GM12878 (cell line): ENCODE results near the gene APEX1. TPM values are rescaled to one million over a fixed set of nuclear protein-coding genes. Genes with fewer than 3 reads are reported as not detected.

Experiments
- CBX5 ChIP-seq: sonication (generic); IDR thresholded peaks from 2 replicates; pipeline ENCODE4 v1.6.1; 2016; ENCODE audit warnings: low read depth, moderate library complexity, mild to moderate bottlenecking, inconsistent platforms
- GABPA ChIP-seq: IDR thresholded peaks from 2 replicates; pipeline ENCODE4 v1.6.1; 2014; ENCODE audit warnings: antibody characterized with exemption, low read depth, mild to moderate bottlenecking, inconsistent platforms
- HDGF ChIP-seq: fragments of 450-650 bp; IDR thresholded peaks from 2 replicates; pipeline ENCODE4 v1.6.1; 2016; ENCODE audit warnings: antibody characterized with exemption
- IKZF1 ChIP-seq: fragments of 450-650 bp; conservative IDR thresholded peaks from 2 replicates; pipeline ENCODE4 v1.6.1; 2017; ENCODE audit warnings: antibody characterized with exemption, mild to moderate bottlenecking
- NR2C1 ChIP-seq: fragments of 450-650 bp; IDR thresholded peaks from 2 replicates; pipeline ENCODE4 v1.6.1; 2017; ENCODE audit warnings: antibody characterized with exemption, mild to moderate bottlenecking, moderate library complexity
- POLR2A ChIP-seq: IDR thresholded peaks from 2 replicates; pipeline ENCODE4 v1.6.1; 2011; ENCODE audit warnings: low read depth, mild to moderate bottlenecking, low read length
- RAD51 ChIP-seq: fragments of 450-650 bp; IDR thresholded peaks from 2 replicates; pipeline ENCODE4 v1.6.1; 2016; ENCODE audit warnings: moderate library complexity, mild to moderate bottlenecking, inconsistent platforms
- SMC3 ChIP-seq: IDR thresholded peaks from 2 replicates; pipeline ENCODE4 v1.6.1; 2011; ENCODE audit warnings: low read length, improper control_type of control experiment, borderline replicate concordance
- SP1 ChIP-seq: IDR thresholded peaks from one replicate; pipeline ENCODE4 v1.6.1; 2011; ENCODE audit warnings: low read depth, low read length
- SRF ChIP-seq, 2 experiments: IDR thresholded peaks; 2 replicates each; pipeline ENCODE4 v1.6.1; 2011; ENCODE audit warnings: low read depth in 2 of 2, low read length in 2 of 2, mild to moderate bottlenecking in 1 of 2, moderate library complexity in 1 of 2
- STAT1 ChIP-seq: fragments of 450-650 bp; conservative IDR thresholded peaks from 2 replicates; pipeline ENCODE4 v1.6.1; 2014; ENCODE audit warnings: antibody characterized with exemption, mild to moderate bottlenecking
- SUPT20H ChIP-seq: IDR thresholded peaks from 2 replicates; pipeline ENCODE4 v1.6.1; 2011; ENCODE audit warnings: low read depth, mild to moderate bottlenecking, low read length, moderate library complexity, borderline replicate concordance; ENCODE audit not compliant: control insufficient read depth
- WRNIP1 ChIP-seq: IDR thresholded peaks from 2 replicates; pipeline ENCODE4 v1.6.1; 2011; ENCODE audit warnings: low read depth, low read length, improper control_type of control experiment, borderline replicate concordance
- YY1 ChIP-seq: IDR thresholded peaks from 2 replicates; pipeline ENCODE4 v1.6.1; 2011; ENCODE audit warnings: low read depth, mild to moderate bottlenecking, low read length
- ZNF207 ChIP-seq: fragments of 450-650 bp; IDR thresholded peaks from 2 replicates; pipeline ENCODE4 v1.6.1; 2014; ENCODE audit warnings: antibody characterized with exemption, mild to moderate bottlenecking, borderline replicate concordance
- ZSCAN29 ChIP-seq: fragments of 450-650 bp; IDR thresholded peaks from 2 replicates; pipeline ENCODE4 v1.6.1; 2017; ENCODE audit warnings: mild to moderate bottlenecking, moderate library complexity
- polyA plus RNA-seq, 11 experiments: library from polyadenylated mRNA; depleted of rRNA in 4 of 11; unstranded in 6 of 11; stranded (reverse) in 5 of 11; fragments of >200 nt; fragmentation: Nextera tagmentation in 4 of 11; fragmentation: Illumina TruSeq in 1 of 11; extraction: Ambion mirVana in 4 of 11; extraction: Trizol in 1 of 11; gene quantifications; 1 replicate in 1 of 11; 2 replicates in 10 of 11; pipeline versions ENCODE4 v1.2.1 to v1.2.3, GENCODE V29; 2011 to 2016; ENCODE audit warnings: inconsistent platforms in 2 of 11, missing spikeins in 2 of 11, low read depth in 1 of 11
- total RNA-seq, 4 experiments: library from RNA; depleted of rRNA in 3 of 4; stranded (reverse); fragments of >200 nt in 3 of 4; fragmentation: Illumina TruSeq in 1 of 4; extraction: Trizol in 1 of 4; gene quantifications; 2 replicates each; pipeline versions ENCODE4 v1.2.1 to v1.2.3, GENCODE V29; 2013 to 2021
- TF ChIP-seq, protein P1 (sequence below): fragments of 450-650 bp; IDR thresholded peaks from 2 replicates; pipeline ENCODE4 v1.6.1; 2014; ENCODE audit warnings: mild to moderate bottlenecking
- TF ChIP-seq, protein P2 (sequence below): IDR thresholded peaks from 2 replicates; pipeline ENCODE4 v1.6.1; 2012; ENCODE audit warnings: low read depth, low read length, improper control_type of control experiment
- TF ChIP-seq, protein P3 (sequence below): fragments of 450-650 bp; IDR thresholded peaks from 2 replicates; pipeline ENCODE4 v1.6.1; 2017; ENCODE audit warnings: mild to moderate bottlenecking, moderate library complexity
- TF ChIP-seq, protein P4 (sequence below): IDR thresholded peaks from 2 replicates; pipeline ENCODE4 v1.6.1; 2012; ENCODE audit warnings: low read depth, low read length, improper control_type of control experiment
- TF ChIP-seq, protein P5 (sequence below): fragments of 450-650 bp; IDR thresholded peaks from 2 replicates; pipeline ENCODE4 v1.6.1; 2016; ENCODE audit warnings: mild to moderate bottlenecking
- TF ChIP-seq, protein P6 (sequence below): IDR thresholded peaks from 2 replicates; pipeline ENCODE4 v1.6.1; 2012; ENCODE audit warnings: low read length, inconsistent platforms

Gene APEX1
- total and polyA plus RNA-seq, 10 of the 15 experiments (the other 5 are each of a cell fraction or from before 2014, with no cell fraction given) = 115 to 407 (median 300) TPM

DNA sequence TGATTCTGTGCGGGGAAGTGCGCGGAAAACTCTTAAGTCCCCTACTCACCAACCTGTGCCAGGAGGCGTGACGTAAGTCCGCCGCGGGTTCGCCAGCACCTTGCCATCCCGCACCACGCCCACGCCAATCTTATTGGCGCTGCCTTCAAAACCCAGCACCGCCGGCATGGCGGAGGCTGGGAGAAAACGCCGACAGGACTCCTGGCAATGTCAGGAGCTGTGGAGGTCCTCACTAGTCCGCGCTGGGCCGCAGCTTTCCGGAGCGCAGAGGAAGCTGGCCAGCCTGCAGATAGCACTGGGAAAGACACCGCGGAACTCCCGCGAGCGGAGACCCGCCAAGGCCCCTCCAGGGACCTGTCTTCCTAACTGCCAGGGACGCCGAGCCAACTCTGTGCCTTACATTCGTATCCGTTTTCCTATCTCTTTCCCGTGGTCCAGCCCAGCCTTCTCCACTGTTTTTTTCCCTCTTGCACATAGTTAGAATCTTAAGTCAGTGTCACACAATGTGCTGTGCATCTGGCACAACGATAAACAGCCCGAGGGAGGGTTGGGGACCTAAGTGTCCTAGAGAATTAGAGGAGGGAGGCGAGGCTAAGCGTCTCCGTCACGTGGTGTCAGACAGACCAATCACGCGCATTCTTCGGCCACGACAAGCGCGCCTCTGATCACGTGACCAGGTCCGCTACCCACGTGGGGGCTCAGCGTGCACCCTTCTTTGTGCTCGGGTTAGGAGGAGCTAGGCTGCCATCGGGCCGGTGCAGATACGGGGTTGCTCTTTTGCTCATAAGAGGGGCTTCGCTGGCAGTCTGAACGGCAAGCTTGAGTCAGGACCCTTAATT, at the start of gene APEX1, which contains the start of gene OSGEP (continued):
- TF ChIP-seq, protein P1, sequence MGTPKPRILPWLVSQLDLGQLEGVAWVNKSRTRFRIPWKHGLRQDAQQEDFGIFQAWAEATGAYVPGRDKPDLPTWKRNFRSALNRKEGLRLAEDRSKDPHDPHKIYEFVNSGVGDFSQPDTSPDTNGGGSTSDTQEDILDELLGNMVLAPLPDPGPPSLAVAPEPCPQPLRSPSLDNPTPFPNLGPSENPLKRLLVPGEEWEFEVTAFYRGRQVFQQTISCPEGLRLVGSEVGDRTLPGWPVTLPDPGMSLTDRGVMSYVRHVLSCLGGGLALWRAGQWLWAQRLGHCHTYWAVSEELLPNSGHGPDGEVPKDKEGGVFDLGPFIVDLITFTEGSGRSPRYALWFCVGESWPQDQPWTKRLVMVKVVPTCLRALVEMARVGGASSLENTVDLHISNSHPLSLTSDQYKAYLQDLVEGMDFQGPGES = peak; percentile 89
- no peak for TF ChIP-seq NR2C1
- TF ChIP-seq ZSCAN29 = no peak
- TF ChIP-seq, protein P2, sequence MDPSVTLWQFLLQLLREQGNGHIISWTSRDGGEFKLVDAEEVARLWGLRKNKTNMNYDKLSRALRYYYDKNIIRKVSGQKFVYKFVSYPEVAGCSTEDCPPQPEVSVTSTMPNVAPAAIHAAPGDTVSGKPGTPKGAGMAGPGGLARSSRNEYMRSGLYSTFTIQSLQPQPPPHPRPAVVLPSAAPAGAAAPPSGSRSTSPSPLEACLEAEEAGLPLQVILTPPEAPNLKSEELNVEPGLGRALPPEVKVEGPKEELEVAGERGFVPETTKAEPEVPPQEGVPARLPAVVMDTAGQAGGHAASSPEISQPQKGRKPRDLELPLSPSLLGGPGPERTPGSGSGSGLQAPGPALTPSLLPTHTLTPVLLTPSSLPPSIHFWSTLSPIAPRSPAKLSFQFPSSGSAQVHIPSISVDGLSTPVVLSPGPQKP = no peak
- TF ChIP-seq GABPA = no peak
- no peak; the same call in none of the 2 replicates for TF ChIP-seq ZNF207
- TF ChIP-seq SP1 = peak; percentile 74
- TF ChIP-seq STAT1 = no peak; the same call in 1 of the 2 replicates
- peak; percentile 83 for TF ChIP-seq IKZF1
- TF ChIP-seq, protein P3, sequence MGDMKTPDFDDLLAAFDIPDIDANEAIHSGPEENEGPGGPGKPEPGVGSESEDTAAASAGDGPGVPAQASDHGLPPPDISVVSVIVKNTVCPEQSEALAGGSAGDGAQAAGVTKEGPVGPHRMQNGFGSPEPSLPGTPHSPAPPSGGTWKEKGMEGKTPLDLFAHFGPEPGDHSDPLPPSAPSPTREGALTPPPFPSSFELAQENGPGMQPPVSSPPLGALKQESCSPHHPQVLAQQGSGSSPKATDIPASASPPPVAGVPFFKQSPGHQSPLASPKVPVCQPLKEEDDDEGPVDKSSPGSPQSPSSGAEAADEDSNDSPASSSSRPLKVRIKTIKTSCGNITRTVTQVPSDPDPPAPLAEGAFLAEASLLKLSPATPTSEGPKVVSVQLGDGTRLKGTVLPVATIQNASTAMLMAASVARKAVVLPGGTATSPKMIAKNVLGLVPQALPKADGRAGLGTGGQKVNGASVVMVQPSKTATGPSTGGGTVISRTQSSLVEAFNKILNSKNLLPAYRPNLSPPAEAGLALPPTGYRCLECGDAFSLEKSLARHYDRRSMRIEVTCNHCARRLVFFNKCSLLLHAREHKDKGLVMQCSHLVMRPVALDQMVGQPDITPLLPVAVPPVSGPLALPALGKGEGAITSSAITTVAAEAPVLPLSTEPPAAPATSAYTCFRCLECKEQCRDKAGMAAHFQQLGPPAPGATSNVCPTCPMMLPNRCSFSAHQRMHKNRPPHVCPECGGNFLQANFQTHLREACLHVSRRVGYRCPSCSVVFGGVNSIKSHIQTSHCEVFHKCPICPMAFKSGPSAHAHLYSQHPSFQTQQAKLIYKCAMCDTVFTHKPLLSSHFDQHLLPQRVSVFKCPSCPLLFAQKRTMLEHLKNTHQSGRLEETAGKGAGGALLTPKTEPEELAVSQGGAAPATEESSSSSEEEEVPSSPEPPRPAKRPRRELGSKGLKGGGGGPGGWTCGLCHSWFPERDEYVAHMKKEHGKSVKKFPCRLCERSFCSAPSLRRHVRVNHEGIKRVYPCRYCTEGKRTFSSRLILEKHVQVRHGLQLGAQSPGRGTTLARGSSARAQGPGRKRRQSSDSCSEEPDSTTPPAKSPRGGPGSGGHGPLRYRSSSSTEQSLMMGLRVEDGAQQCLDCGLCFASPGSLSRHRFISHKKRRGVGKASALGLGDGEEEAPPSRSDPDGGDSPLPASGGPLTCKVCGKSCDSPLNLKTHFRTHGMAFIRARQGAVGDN = peak; percentile 71
- TF ChIP-seq, protein P4, sequence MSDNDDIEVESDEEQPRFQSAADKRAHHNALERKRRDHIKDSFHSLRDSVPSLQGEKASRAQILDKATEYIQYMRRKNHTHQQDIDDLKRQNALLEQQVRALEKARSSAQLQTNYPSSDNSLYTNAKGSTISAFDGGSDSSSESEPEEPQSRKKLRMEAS = peak; percentile 99
- peak; percentile 93 for TF ChIP-seq POLR2A
- TF ChIP-seq, protein P5, sequence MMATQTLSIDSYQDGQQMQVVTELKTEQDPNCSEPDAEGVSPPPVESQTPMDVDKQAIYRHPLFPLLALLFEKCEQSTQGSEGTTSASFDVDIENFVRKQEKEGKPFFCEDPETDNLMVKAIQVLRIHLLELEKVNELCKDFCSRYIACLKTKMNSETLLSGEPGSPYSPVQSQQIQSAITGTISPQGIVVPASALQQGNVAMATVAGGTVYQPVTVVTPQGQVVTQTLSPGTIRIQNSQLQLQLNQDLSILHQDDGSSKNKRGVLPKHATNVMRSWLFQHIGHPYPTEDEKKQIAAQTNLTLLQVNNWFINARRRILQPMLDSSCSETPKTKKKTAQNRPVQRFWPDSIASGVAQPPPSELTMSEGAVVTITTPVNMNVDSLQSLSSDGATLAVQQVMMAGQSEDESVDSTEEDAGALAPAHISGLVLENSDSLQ = peak; percentile 68
- TF ChIP-seq, protein P6, sequence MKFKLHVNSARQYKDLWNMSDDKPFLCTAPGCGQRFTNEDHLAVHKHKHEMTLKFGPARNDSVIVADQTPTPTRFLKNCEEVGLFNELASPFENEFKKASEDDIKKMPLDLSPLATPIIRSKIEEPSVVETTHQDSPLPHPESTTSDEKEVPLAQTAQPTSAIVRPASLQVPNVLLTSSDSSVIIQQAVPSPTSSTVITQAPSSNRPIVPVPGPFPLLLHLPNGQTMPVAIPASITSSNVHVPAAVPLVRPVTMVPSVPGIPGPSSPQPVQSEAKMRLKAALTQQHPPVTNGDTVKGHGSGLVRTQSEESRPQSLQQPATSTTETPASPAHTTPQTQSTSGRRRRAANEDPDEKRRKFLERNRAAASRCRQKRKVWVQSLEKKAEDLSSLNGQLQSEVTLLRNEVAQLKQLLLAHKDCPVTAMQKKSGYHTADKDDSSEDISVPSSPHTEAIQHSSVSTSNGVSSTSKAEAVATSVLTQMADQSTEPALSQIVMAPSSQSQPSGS = 0 out of 2 replicates have a peak, but pooled peaks have one; percentile 18
- TF ChIP-seq WRNIP1 = 0 out of 2 replicates have a peak, but pooled peaks have one; percentile 95
- peak; percentile 81 for TF ChIP-seq YY1
- peak; percentile 100 for TF ChIP-seq RAD51
- no peak; the same call in 1 of the 2 replicates for TF ChIP-seq SMC3
- peak; percentile 67; the same call in 1 of the 2 replicates for TF ChIP-seq HDGF
- no peak for TF ChIP-seq SRF (IDR thresholded peaks at IDR 0.05; ENCODE audit: low read depth in 2 of 2, low read length in 2 of 2)
- no peak for TF ChIP-seq SUPT20H
- peak; percentile 19; the same call in 1 of the 2 replicates for TF ChIP-seq CBX5
